Stimulated activated CD4-positive, alpha-beta T cell treated with anti-CD3 and anti-CD28 coated beads, Interleukin-2, amount 100 ng/mL, for 48 hours (primary cell): ENCODE data around the gene CDK11B.
"Not testable (repeated sequence)": the region's sequence is repeated elsewhere in the genome, so short reads cannot be mapped to it uniquely, and the experiment has no call there.

Experiments used
- DNase-seq, 2 donors: peaks; one replicate each; pipeline ENCODE4 v3.0.0-alpha.2; 2020

The CDK11B gene

DNA sequence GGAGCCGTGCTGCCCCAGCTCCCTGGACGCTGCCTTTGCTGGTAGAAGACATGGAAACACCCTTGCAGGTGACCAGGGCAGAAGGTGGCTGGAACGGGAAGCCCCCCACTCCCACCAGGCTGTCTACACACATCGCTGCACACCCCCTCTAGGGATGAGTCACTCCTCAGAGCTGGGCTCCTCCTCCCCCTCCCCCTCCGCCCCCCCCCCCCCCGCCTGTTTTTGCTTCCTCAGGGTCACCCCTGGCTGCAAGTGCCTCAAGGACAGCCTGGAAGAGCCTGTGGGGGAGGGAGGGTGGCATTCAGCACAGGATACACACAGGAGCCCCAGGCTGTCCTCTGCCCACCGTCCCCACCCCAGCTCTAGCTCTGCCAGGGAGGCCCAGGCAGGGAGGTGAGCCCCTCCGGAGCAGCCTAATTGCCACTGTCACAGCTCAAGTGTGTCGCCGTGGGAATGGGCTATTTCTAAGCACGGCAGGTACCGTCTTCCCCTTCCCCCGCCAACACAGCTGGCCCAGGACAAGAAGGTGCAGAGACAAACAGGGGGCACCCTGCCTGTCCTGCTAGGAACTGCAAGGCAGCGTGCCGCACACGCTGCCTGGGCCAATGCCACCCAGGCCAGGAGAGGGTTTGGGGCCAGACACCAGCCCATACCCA is 61.4 kb downstream of the CDK11B start:
- no peak for DNase-seq

DNA sequence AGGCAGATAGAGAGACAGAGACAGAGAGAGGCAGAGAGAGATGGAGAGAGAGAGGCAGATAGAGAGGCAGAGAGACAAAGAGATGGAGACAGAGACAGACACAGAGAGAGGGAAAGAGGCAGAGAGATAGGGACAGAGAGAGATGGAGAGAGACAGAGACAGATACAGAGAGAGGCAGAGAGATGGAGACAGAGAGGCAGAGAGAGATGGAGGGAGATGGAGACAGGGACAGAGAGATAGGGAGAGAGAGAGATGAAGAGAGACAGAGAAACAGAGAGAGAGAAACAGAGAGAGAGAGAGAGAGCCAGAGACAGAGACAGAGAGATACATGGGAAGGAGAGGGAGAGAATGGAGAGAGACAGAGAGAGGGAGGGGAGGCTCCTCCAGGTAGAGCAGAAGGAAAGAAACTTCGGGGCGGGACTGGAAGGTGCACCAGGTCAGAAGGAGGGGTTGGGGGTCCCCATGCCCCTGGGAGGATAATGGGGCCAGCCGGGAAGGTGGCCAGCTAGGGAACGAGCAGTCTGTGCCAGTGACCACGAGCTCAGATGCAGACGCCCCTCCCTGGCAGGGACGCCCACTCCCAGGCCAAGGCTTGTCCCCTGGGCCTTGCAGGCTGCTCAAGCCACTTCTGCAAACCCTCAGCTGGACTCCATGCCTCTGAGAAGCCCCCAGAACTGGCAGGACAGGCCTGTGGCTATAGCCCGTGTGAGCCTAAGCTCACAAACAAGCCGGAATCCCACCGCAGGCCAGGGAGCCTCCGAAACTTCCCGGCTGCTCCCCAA is 62.1 kb downstream of the CDK11B start:
- DNase-seq, result no peak

DNA sequence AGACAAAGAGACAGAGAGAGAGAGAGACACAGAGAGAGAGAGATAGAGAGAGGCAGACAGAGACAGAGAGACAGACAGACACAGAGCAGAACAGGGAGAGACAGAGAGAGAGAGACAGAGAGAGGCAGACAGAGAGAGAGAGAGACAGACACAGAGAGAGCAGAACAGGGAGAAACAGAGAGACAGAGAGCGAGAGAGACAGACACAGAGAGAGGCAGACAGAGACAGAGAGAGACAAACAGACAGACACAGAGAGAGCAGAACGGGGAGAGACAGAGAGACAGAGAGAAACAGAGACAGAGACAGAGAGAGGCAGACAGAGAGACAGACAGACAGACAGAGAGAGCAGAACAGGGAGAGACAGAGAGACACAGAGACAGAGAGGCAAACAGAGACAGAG is 63.5 kb downstream of the CDK11B start:
- DNase-seq, result not testable (repeated sequence)

DNA sequence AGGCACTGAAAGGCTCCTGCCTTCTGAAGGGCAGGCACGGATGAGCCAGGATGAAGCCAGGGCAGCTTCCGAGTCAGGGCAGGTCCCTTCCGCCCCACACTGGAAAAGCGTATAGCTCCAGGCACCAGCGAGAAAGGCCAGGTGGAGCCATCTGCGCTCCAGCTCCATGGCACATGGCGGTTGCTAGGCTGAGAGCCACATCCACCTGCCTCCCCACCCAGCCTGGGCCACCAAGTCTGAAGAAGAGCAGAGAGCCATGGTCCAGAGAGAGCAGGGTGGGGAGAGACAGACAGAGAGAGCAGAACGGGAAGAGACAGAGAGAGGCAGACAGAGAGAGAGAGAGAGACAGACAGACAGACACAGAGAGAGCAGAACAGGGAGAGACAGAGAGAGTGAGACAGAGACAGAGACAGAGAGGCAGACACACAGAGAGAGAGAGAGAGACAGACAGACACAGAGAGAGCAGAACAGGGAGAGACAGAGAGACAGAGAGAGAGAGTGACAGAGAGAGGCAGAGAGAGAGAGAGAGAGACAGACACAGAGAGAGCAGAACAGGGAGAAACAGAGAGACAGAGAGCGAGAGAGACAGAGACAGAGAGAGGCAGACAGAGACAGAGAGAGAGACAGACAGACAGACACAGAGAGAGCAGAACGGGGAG is 64.1 kb downstream of the CDK11B start:
- no peak for DNase-seq

DNA sequence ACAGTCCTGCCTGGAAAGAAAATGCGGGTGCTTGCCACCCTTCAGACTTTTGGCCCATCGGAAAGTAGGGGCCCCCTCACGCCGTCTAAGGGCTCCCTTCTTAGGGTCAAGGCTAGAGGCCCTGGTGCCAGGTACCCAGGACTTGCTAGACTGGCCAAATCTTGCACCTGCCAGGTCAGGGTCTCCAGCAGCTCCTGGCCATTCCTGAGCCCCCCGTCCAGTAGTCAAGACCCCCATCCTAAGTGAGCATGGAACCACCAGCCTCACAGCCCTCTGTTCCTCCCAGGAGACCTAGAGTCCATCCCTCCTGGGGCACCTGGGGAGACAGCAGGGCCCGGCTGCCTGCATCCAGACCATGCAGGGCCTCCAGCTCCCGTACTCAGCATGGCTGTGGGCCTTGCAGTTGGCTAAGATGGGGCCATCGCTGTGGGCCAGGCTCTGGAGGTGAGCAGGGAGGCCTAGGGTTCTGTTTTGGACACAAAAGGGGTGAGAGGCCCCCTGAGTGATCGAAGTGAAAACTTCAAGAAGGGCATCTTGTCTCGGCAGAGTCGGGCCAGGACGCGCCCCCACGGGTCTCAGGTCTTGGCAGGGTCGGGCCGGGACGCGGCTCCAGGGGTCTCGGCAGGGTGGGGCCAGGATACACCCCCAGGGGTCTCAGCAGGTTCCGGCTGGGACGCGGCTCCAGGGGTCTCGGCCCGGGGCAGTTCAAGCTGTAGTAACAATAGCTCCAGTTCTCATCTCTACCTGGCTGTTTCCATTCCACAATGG is 64.8 kb downstream of the CDK11B start:
- no peak for DNase-seq

DNA sequence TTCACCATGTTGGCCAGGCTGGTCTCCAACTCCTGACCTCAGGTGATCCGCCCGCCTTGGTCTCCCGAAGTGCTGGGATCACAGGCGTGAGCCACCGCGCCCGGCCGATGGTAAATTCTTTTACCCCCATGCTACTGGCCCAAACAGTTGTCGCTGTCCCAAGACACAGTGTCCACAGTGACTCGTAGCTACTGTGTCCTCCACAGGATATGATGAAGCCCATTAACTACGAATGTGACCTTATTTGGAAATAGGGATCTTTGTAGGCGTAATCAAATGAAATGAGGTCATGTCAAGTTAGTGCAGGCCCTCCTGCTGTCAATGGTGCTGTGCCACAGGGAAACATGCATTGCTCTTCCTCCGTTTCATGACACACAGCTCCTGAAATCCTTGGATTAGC is 67.4 kb downstream of the CDK11B start:
- DNase-seq, result no peak
